HG03139 (cell line): ENCODE measurements around the gene TAF1C.
"Not testable (repeated sequence)": the region's sequence is repeated elsewhere in the genome, so short reads cannot be mapped to it uniquely, and the experiment has no call there.

Experiments
- ATAC-seq: cut with Tn5 transposase; IDR thresholded peaks from one replicate; pipeline ENCODE4 v1.9.1; 2021; ENCODE audit not compliant: unreplicated experiment

TAF1C gene

GRCh38 chr16:84209989-84210388 lies 23.1 kb upstream of the TAF1C start:
- ATAC-seq, result no peak

DNA sequence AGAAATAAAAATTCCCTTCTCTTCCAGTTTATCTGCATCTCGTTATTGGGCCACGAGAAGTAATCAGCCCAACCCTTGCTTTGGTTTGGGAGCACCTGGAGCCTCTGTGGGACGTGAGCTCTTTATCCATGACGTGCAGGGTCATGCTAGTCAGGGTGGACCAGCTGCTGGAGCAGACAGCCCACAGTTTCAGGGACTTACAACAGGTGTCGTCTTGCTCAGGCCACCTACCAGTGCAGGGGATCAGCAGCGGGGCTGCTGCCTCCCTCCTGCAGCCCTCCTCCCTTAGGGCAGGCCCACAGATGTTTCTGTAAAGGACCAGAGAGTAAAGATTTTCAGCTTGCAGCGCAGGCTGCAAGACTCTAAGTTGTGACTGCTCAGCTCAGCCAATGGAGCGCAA lies 21.0 kb upstream of the TAF1C start:
- ATAC-seq, result no peak

DNA sequence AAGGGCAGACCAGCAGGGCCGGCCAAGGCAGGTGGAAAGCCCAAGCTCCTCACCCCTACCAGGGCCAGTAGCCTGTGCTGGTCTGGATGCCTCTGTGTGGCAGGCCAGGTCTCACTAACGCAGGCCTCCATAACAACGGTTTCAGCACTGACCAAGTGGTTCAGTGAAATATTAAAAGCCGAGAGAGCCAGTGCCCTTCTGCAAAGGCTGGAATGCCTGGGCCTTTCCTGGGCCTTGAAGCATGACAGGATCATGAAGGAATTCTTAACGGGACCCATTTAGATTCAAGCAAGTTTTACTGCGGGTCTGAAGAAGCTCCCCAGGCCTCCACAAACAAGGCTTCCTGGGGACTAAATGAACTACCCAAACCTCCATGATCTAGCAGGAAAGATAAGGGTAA lies 20.4 kb upstream of the TAF1C start:
- ATAC-seq, result no peak

- no peak for ATAC-seq
Measured at GRCh38 chr16:84205976-84206691, 19.3 kb upstream of the TAF1C start.

GRCh38 chr16:84205123-84205522 lies 18.3 kb upstream of the TAF1C start:
- not testable (repeated sequence) for ATAC-seq

DNA sequence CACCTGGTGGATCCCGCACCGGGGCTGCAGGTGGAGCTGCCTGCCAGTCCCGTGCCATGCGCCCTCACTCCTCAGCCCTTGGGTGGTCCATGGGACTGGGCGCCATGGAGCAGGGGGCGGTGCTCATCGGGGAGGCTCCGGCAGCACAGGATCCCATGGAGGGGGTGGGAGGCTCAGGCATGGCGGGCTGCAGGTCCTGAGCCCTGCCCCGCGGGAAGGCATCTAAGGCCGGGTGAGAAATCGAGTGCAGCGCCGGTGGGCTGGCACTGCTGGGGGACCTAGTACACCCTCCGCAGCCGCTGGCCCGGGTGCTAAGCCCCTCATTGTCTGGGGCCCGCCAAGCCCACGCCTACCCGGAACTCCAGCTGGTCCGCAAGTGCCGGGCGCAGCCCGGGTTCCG lies 17.7 kb upstream of the TAF1C start:
- not testable (repeated sequence) for ATAC-seq

- no peak for ATAC-seq
Measured at GRCh38 chr16:84199861-84200260, 13.0 kb upstream of the TAF1C start.

- ATAC-seq, result no peak
Measured at GRCh38 chr16:84199097-84199496, 12.2 kb upstream of the TAF1C start.

- ATAC-seq, result no peak
Measured at GRCh38 chr16:84198401-84198800, 11.5 kb upstream of the TAF1C start.

- ATAC-seq, result no peak
Measured at GRCh38 chr16:84197466-84198128, 10.7 kb upstream of the TAF1C start.

DNA sequence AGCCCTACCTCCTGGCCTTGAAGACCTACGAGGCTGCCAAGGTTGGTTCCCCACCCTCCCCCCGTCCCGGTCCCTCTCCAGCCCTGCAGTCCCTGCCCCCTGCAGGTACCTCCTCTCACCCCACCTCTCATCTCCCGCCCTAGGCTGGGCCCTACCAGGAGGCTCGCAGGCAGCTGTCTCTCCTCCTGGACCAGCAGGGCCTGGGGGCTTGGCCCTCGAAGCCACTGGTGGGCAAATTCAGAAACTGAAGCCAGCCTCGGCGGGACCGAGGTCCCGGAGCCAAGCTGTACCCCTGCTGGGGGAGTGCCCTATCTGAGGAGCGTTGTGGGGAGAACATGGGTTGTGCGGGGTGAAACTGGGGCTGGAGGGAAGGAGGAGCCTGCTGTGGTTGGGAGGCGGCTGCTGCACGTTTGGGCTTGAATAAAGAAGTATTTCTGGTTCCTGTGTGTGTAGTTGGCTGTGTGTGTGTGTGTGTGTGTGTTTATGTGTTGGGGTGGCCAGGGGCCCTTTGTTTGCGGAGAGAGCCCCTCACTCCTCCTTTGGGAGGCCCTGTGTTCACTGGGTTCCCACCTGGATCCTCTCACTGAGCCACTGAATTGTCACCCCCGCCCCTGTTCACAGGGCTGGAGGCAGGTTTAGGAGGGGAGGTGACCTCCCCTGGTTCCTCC lies 10.0 kb upstream of the TAF1C start:
- no peak for ATAC-seq

GRCh38 chr16:84196101-84196500 lies 9.2 kb upstream of the TAF1C start:
- ATAC-seq, result no peak

DNA sequence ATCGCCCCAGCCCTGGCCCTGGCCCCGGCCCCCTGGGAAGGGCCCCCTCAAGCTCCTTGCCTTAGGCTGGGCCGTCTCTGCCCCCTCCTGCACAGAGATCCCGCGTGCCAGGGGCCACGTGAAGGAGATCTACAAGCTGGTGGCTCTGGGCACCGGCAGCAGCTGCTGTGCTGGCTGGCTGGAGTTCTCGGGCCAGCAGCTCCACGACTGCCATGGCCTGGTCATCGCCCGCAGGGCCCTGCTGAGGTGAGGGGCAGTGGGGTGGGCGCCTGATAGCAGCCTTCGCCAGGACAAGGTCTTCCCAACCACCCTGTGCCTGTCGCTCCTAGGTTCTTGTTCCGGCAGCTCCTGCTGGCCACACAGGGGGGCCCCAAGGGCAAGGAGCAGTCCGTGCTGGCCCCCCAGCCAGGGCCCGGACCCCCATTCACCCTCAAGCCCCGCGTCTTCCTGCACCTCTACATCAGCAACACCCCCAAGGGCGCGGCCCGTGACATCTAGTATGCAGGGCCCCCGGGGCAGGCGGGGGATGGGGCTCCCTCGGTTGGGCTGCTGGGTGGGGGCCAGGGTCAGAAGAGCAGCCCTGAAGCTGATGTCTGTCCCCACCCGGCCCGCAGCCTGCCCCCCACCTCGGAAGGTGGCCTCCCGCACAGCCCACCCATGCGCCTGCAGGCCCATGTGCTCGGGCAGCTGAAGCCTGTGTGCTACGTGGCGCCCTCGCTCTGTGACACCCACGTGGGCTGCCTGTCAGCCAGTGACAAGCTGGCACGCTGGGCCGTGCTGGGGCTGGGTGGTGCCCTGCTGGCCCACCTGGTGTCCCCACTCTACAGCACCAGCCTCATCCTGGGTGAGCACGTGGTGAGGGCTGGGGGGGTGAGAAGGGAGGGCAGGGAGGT lies 8.6 kb upstream of the TAF1C start:
- no peak for ATAC-seq

DNA sequence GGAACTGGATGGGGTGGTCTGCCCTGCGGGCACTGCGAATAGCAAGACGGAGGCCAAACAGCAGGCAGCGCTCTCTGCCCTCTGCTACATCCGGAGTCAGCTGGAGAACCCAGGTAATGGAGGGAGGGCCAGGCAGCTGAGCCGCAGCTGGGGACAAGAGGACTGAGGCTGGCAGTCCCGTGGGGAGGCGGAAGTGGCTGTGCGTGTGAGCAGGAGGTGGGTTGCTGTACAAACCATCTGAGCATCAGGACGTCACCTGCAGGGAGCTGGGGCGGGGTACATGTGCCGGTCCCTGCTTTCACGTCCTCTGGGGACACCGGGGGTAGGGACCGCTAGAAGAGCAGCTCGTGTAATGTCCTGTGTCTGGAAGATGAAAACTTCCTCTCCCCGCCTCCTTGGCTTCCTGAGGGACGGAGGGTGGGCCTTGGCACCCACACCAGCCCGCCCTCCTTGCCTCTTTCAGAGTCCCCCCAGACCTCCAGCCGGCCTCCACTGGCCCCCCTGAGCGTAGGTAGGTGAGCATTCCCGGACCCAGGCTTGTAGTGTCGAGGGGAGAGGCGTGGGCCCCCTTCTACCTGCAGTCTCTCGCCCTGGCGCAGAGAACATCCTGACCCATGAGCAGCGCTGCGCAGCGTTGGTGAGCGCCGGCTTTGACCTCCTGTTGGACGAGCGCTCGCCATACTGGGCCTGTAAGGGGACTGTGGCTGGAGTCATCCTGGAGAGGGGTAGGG lies 7.8 kb upstream of the TAF1C start:
- no peak for ATAC-seq

DNA sequence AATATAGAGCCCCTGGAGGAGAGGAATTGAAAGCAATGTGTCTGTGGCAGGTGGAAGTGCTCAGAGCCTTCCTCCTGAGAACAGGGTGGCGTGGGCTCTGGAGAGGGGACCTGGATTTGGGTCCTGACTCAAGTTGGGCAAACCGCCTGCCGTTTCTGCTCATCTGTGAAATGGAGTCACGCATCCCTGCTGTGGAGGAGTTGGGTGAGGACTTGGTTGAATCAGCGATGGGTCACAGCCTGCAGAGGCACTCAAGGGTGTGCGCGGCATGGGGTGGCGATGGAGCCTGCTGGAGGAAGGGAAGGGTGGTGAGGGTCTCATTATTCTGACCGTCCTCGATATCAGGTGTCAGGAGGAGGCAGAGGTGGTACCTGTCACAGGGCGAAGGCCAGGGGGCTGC lies 7.2 kb upstream of the TAF1C start:
- ATAC-seq, result no peak

DNA sequence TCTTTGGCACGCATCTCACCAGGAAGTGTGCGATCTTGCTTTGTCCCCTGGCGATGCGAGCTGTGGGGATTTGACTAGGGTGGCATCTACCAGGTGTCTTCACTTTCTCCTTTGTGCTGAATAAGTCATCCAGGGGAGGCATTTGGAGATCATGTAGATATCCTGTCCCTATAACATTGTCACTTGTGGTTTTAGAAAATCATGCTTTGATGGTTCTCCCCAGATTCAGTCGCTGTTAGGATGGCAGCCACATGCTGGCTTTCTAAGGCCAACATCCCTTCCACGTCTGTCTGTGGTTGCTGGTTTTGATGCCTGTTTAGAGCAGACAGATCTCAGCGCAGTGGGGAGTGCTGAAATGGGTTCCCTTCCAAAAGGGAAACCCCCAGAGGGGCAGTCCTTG lies 6.6 kb upstream of the TAF1C start:
- ATAC-seq, result no peak

DNA sequence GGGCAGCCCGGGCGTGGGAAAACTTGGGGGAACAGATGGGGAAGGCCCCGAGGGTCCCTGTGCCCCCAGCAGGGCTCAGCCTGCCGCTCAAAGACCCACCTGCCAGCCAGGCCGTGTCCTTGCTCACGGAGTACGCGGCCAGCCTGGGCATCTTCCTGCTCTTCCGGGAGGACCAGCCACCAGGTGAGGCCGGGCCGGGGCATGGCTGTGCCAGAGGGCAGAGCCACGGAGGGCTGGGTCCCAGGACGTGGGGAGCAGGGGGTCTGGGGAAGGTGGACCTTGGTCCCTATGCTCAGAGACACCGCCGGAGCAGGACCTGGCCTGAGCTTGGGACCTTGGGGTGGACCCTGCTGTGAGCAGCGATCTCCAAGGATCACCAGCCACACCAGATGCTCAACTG lies 4.6 kb upstream of the TAF1C start:
- ATAC-seq, result no peak

DNA sequence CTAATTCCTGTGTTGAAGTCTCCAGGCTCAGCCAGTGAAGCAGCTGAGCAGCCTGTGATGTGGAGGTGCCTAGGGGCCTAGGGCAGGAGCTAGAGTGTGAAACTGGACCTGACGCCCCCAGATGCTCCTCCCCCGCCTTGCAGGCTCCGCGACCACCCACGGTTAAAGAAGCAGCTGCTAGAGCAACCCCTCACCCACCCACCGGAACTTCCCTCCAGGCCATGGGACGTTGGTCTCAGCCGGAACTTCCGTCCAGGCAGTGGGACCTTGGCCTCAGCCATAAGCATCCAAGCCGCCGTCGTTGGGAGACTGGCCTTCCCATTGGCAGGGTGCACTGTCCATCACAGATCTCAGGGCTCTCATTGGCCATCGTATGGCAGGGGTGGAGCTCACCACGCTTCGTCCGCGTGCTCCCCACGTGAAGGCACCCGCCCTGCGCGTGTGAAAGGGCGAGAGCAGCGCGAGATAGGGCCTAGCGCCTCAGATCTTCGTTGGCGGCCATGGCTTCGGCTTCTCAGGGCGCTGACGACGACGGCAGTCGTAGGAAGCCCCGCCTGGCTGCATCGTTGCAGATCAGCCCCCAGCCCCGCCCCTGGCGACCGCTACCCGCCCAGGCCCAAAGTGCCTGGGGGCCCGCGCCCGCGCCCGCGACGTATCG lies 4.0 kb upstream of the TAF1C start, which contains the start of gene ADAD2:
ADAD2 (plus strand) TSS at position 427 of the 658 bp plus-strand sequence; CDS start at position 501, 74 bp downstream.
- no peak for ATAC-seq

- no peak for ATAC-seq
Measured at GRCh38 chr16:84184775-84185174, 2.1 kb downstream of the TAF1C start.
